ENCODE results near the gene HSD11B1. TPM values are rescaled to one million over a fixed set of nuclear protein-coding genes. Genes with fewer than 3 reads are reported as not detected.

Gene HSD11B1
- total RNA-seq, 1 experiment from 2014 or later: not detected

DNA sequence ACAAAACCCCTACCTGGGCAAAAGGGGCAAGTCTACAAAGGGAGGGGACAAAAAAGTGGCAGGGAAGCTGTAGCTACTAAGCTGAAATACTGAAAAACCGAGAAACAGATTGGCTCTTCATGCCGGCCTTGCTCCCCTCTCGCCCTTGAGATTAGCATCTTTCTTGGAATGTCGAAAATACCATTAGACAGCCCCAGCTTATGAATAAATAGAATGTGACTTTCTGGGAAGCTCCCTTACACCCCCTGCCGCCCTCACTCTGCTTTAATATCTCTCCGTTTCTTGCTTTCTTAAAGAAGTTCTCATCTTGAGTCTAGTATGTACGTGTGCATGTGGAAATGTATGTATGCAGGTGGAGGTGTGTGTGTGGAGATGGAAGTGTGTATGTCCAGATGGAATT lies 65.3 kb downstream of the HSD11B1 start:
- Histone ChIP-seq H3K4me1 (ENCODE audit: control insufficient read depth, insufficient read depth, low read length) (no peaks in the 10 kb centered on the region), H3K27me3 (ENCODE audit: control insufficient read depth, insufficient read depth, low read length) (no peaks in the 10 kb centered on the region), H3K4me3 (ENCODE audit: low read depth in 2 of 2, low read length in 2 of 2) (no peak overlapping the region), H3K27ac (ENCODE audit: low read length) (no peak overlapping the region), H3K36me3 (ENCODE audit: control insufficient read depth, insufficient read depth, low read length) (no peaks in the 10 kb centered on the region), H3K9me3 (ENCODE audit: control insufficient read depth, insufficient read depth, low read depth, low read length) (no peaks in the 10 kb centered on the region)
- TF ChIP-seq POLR2AphosphoS5 (IDR thresholded peaks at IDR 0.05; ENCODE audit: low read depth, low read length): no peak
- no peak for TF ChIP-seq TCF7L2 (IDR thresholded peaks at IDR 0.05; ENCODE audit: low read depth, low read length)
- TF ChIP-seq CTCF (IDR thresholded peaks at IDR 0.05): no peak
- TF ChIP-seq, protein P1, sequence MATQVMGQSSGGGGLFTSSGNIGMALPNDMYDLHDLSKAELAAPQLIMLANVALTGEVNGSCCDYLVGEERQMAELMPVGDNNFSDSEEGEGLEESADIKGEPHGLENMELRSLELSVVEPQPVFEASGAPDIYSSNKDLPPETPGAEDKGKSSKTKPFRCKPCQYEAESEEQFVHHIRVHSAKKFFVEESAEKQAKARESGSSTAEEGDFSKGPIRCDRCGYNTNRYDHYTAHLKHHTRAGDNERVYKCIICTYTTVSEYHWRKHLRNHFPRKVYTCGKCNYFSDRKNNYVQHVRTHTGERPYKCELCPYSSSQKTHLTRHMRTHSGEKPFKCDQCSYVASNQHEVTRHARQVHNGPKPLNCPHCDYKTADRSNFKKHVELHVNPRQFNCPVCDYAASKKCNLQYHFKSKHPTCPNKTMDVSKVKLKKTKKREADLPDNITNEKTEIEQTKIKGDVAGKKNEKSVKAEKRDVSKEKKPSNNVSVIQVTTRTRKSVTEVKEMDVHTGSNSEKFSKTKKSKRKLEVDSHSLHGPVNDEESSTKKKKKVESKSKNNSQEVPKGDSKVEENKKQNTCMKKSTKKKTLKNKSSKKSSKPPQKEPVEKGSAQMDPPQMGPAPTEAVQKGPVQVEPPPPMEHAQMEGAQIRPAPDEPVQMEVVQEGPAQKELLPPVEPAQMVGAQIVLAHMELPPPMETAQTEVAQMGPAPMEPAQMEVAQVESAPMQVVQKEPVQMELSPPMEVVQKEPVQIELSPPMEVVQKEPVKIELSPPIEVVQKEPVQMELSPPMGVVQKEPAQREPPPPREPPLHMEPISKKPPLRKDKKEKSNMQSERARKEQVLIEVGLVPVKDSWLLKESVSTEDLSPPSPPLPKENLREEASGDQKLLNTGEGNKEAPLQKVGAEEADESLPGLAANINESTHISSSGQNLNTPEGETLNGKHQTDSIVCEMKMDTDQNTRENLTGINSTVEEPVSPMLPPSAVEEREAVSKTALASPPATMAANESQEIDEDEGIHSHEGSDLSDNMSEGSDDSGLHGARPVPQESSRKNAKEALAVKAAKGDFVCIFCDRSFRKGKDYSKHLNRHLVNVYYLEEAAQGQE (IDR thresholded peaks at IDR 0.05; ENCODE audit: insufficient read depth in 1 of 2, low read depth in 2 of 2, low read length in 1 of 2): no peak
- no peak for TF ChIP-seq SIN3A (IDR thresholded peaks at IDR 0.05; ENCODE audit: borderline replicate concordance, insufficient read depth, low read depth, low read length)
- intact Hi-C loops (cut with micrococcal nuclease; ENCODE audit: unreplicated experiment): no loop called here
- no peak for DNase-seq (ENCODE audit: low read depth, low spot score)
- ChIA-PET POLR2A (no interaction called here), CTCF (no interaction called here)
- BruUV-seq (replicated peaks): no TSS peak
- no peak for ATAC-seq
- in situ Hi-C loops (cut with HindIII; ENCODE audit: low pct_unique_long_range_greater_than_20kb, low sequenced_read_pairs): no loop called here

GRCh38 chr1:209770636-209771415 lies 66.2 kb downstream of the HSD11B1 start:
- POLR2A ChIA-PET: no interaction called here

More at GRCh38 chr1:209770636-209771415, 66.2 kb downstream of the HSD11B1 start:
- CTCF ChIA-PET: no interaction called here
- Histone ChIP-seq H3K9me3 (ENCODE audit: control insufficient read depth, insufficient read depth, low read depth, low read length) (no peaks in the 10 kb centered on the region), H3K4me1 (ENCODE audit: control insufficient read depth, insufficient read depth, low read length) (no peaks in the 10 kb centered on the region), H3K4me3 (ENCODE audit: low read depth in 2 of 2, low read length in 2 of 2) (no peak overlapping the region), H3K27me3 (ENCODE audit: control insufficient read depth, insufficient read depth, low read length) (no peaks in the 10 kb centered on the region), H3K36me3 (ENCODE audit: control insufficient read depth, insufficient read depth, low read length) (no peaks in the 10 kb centered on the region), H3K27ac (ENCODE audit: low read length) (no peak overlapping the region)
- ATAC-seq (no peak), DNase-seq (ENCODE audit: low read depth, low spot score) (no peak)
- in situ Hi-C loops (cut with HindIII; ENCODE audit: low pct_unique_long_range_greater_than_20kb, low sequenced_read_pairs) (no loop called here), intact Hi-C loops (cut with micrococcal nuclease; ENCODE audit: unreplicated experiment) (no loop called here)
- BruUV-seq (replicated peaks): no TSS peak
- TF ChIP-seq POLR2AphosphoS5 (IDR thresholded peaks at IDR 0.05; ENCODE audit: low read depth, low read length): no peak
- no peak for TF ChIP-seq CTCF (IDR thresholded peaks at IDR 0.05)
- no peak for TF ChIP-seq SIN3A (IDR thresholded peaks at IDR 0.05; ENCODE audit: borderline replicate concordance, insufficient read depth, low read depth, low read length)
- TF ChIP-seq TCF7L2 (IDR thresholded peaks at IDR 0.05; ENCODE audit: low read depth, low read length): no peak
- TF ChIP-seq, protein P1 (IDR thresholded peaks at IDR 0.05; ENCODE audit: insufficient read depth in 1 of 2, low read depth in 2 of 2, low read length in 1 of 2): no peak
